GM18907 (cell line): Measurements from ENCODE around the gene CDKAL1.
"Not testable (repeated sequence)": the region's sequence is repeated elsewhere in the genome, so short reads cannot be mapped to it uniquely, and the experiment has no call there.

Experiments used
- ATAC-seq: cut with Tn5 transposase; IDR thresholded peaks from one replicate; pipeline ENCODE4 v1.9.1; 2021; ENCODE audit warnings: mild to moderate bottlenecking, moderate library complexity; ENCODE audit not compliant: unreplicated experiment

The CDKAL1 gene

GRCh38 chr6:20589266-20589665, 55.0 kb downstream of the CDKAL1 start:
- no peak for ATAC-seq

- not testable (repeated sequence) for ATAC-seq
Measured at GRCh38 chr6:20590476-20590875, 56.2 kb downstream of the CDKAL1 start.

GRCh38 chr6:20594299-20594853, 60.1 kb downstream of the CDKAL1 start:
- ATAC-seq = not testable (repeated sequence)

- ATAC-seq = peak; percentile 63
Measured at GRCh38 chr6:20599302-20600051, 65.2 kb downstream of the CDKAL1 start.

- ATAC-seq = no peak
Measured at GRCh38 chr6:20600831-20601230, 66.6 kb downstream of the CDKAL1 start.

GRCh38 chr6:20604159-20604558, 69.9 kb downstream of the CDKAL1 start:
- no peak for ATAC-seq

GRCh38 chr6:20605061-20605460, 70.8 kb downstream of the CDKAL1 start:
- ATAC-seq = no peak

- ATAC-seq = no peak
Measured at GRCh38 chr6:20605581-20605980, 71.3 kb downstream of the CDKAL1 start.

GRCh38 chr6:20606831-20607230, 72.6 kb downstream of the CDKAL1 start:
- no peak for ATAC-seq

- no peak for ATAC-seq
Measured at GRCh38 chr6:20608356-20608755, 74.1 kb downstream of the CDKAL1 start.

- ATAC-seq = no peak
Measured at GRCh38 chr6:20608905-20609304, 74.6 kb downstream of the CDKAL1 start.

- not testable (repeated sequence) for ATAC-seq
Measured at GRCh38 chr6:20609924-20610323, 75.7 kb downstream of the CDKAL1 start.

GRCh38 chr6:20610636-20611370, 76.5 kb downstream of the CDKAL1 start:
- ATAC-seq = no peak

- ATAC-seq = not testable (repeated sequence)
Measured at GRCh38 chr6:20617537-20617936, 83.3 kb downstream of the CDKAL1 start.

GRCh38 chr6:20620043-20620442, 85.8 kb downstream of the CDKAL1 start:
- no peak for ATAC-seq

GRCh38 chr6:20623761-20624160, 89.5 kb downstream of the CDKAL1 start:
- no peak for ATAC-seq

- no peak for ATAC-seq
Measured at GRCh38 chr6:20626165-20626564, 91.9 kb downstream of the CDKAL1 start.

GRCh38 chr6:20629509-20629908, 95.3 kb downstream of the CDKAL1 start:
- ATAC-seq = no peak

GRCh38 chr6:20630136-20630535, 95.9 kb downstream of the CDKAL1 start:
- no peak for ATAC-seq

- peak; percentile 42 for ATAC-seq
Measured at GRCh38 chr6:20630617-20631548, 96.6 kb downstream of the CDKAL1 start.

- no peak for ATAC-seq
Measured at GRCh38 chr6:20631549-20631924, 97.3 kb downstream of the CDKAL1 start.
